Heart left ventricle (tissue), 16 donors: Measurements from ENCODE around the gene BLCAP. TPM values are rescaled to one million over a fixed set of nuclear protein-coding genes. Genes with fewer than 3 reads are reported as not detected.
A peak's percentile ranks its signal among the peaks of the same experiment; 100 is the strongest.

ENCODE experiments used
- ATAC-seq, 4 donors: fragments of 200-7000 bp; cut with Tn5 transposase; one replicate each; pipeline ENCODE4 v1.9.1; 2020 to 2022; ENCODE audit warnings: moderate library complexity in 4 of 4, mild to moderate bottlenecking in 3 of 4, moderate number of reproducible peaks in 1 of 4
- DNase-seq, 5 donors: peaks; one replicate each; pipeline ENCODE4 v3.0.0-alpha.2; 2020
- H3K27ac ChIP-seq, 12 donors: fragments of 200-600 bp; sonication (generic) in 4 of 12; one replicate each; pipeline versions ENCODE4 v1.5.0 to v1.8.0; 2016 to 2022; ENCODE audit warnings: mild to moderate bottlenecking in 2 of 12
- H3K27me3 ChIP-seq, 9 donors: fragments of 200-600 bp; sonication (generic) in 2 of 9; one replicate each; pipeline versions ENCODE4 v1.5.1 to v1.8.0; 2016 to 2022; ENCODE audit warnings: mild to moderate bottlenecking in 3 of 9
- H3K36me3 ChIP-seq, 9 donors: fragments of 200-600 bp; sonication (generic) in 2 of 9; one replicate each; pipeline versions ENCODE4 v1.5.0 to v1.8.0; 2018 to 2022; ENCODE audit warnings: mild to moderate bottlenecking in 2 of 9
- H3K4me1 ChIP-seq, 12 donors: fragments of 200-600 bp; sonication (generic) in 4 of 12; one replicate each; pipeline versions ENCODE4 v1.5.0 to v1.8.0; 2016 to 2022; ENCODE audit warnings: mild to moderate bottlenecking in 3 of 12
- H3K4me3 ChIP-seq, 12 donors: fragments of 200-600 bp; sonication (generic) in 4 of 12; one replicate each; pipeline versions ENCODE4 v1.5.0 to v1.8.0; 2017 to 2022; ENCODE audit warnings: mild to moderate bottlenecking in 9 of 12, moderate library complexity in 4 of 12
- H3K9me3 ChIP-seq, 12 donors: fragments of 200-600 bp; sonication (generic) in 4 of 12; one replicate each; pipeline versions ENCODE4 v1.5.0 to v1.8.0; 2016 to 2022; ENCODE audit warnings: mild to moderate bottlenecking in 1 of 12
- CTCF ChIP-seq, 12 donors: fragments of 200-600 bp; sonication (generic) in 4 of 12; IDR thresholded peaks; one replicate each; pipeline versions ENCODE4 v1.5.0 to v1.8.0; 2018 to 2022; ENCODE audit warnings: antibody characterized with exemption in 12 of 12, mild to moderate bottlenecking in 5 of 12
- POLR2A ChIP-seq, 2 donors: fragments of 450-650 bp; IDR thresholded peaks; one replicate each; pipeline ENCODE4 v1.6.1; 2017; ENCODE audit warnings: antibody characterized with exemption in 2 of 2, mild to moderate bottlenecking in 2 of 2, moderate library complexity in 2 of 2
- WGBS, 4 donors: extraction: QIAGEN DNeasy Blood & Tissue Kit in 2 of 4; methylation state at CpG; one replicate each; pipeline versions ENCODE4 v1.1.5 to v1.1.7; 2013 to 2018; 5-methylcytosine and 5-hydroxymethylcytosine counted together
- intact Hi-C, 10 donors: fragments of 100-400 bp; cut with DNase I; formaldehyde crosslinking; loops; one replicate each; pipeline versions ENCODE4 v1.11.1 to v1.14.2; 2022
- polyA plus RNA-seq, 2 donors: library from polyadenylated mRNA; stranded (reverse); fragments of 200-250 nt; gene quantifications; one replicate each; pipeline ENCODE4 v1.2.3, GENCODE V29; 2013
- total RNA-seq, 9 donors: library from RNA; depleted of rRNA in 2 of 9; stranded (reverse); fragments of >200 nt in 2 of 9; fragmentation: NEBNext Ultra II Directional in 3 of 9; extraction: Animal tissue kit (Norgen Biotek cat#: 25700) in 3 of 9; gene quantifications; one replicate each; pipeline versions ENCODE4 v1.1.0 to v1.2.4, GENCODE V29; 2016 to 2023
- donor health status: ischemic (EF 13 %, LVEDD 7.1; RV severe dilation, severe dysfunction).
- donor health status: healthy with polysubstance abuse.
- donor health status: DM: no; HTN: yes; CAD: no.
- donor health status: DM: no; HTN: no; CAD: no.
- donor health status: ischemic (EF 25% LVEDD 6.9; RV normal size, moderate dysfunction).
- donor health status: ischemic (EF 25% LVEDD 5.7; RV mildly dilated, moderate dysfunction).
- donor health status: healthy.
- donor health status: DM: yes; HTN: yes; CAD: no.
- donor health status: ischemic (EF 35%, LVEDD 5.7; RV mildly dilated, moderate dysfunction).
- donor health status: nonischemic (EF 11% LVEDD 7.7; RV severe dilation, severe dysfunction).
- donor health status: DM: yes; HTN: yes; CAD: no.
- donor health status: PGD.
- donor health status: ischemic (EF 29% LVEDD 5.4; RV normal size, mild dysfunction).
- donor health status: nonischemic (EF 23%, LVEDD 6.1; RV moderate dilation, normal function).

The BLCAP gene
- total and polyA plus RNA-seq, 11 donors: 66.7 to 99.5 (median 81.7) TPM

- Histone ChIP-seq H3K4me1 (peaks cover 3 to 96% (median 74%) of the 10 kb centered on the region in 12 donors), H3K9me3 (no peaks in the 10 kb centered on the region), H3K27ac (peak within 1 kb of the TSS in 2 of 12 donors; percentile 53 to 82), H3K27me3 (no peaks in the 10 kb centered on the region), H3K36me3 (peaks cover 0 to 32% (median 14%) of the 10 kb centered on the region in 9 donors), H3K4me3 (peak within 1 kb of the TSS in 6 of 12 donors; percentile 11 to 29 (median 22))
- intact Hi-C loops: loop anchor here in 1 of 10 donors (10.0 kb wide), 1 partner anchor 116 kb away; no protein-coding TSS in a partner anchor
- WGBS, 4 donors: 70 to 78% (median 74%) methylated on average over 53 to 69 of the region's 69 CpGs
- ATAC-seq (no peak), DNase-seq (no peak)
- TF ChIP-seq POLR2A (IDR thresholded peaks at IDR 0.05) (no peak), CTCF (IDR thresholded peaks at IDR 0.05) (no peak)
Measured at GRCh38 chr20:37521061-37521771, 6.5 kb downstream of the BLCAP start, which contains the start of gene NNAT. NNAT (plus strand) TSS chr20:37521250; CDS start chr20:37521332, 82 bp downstream.

DNA sequence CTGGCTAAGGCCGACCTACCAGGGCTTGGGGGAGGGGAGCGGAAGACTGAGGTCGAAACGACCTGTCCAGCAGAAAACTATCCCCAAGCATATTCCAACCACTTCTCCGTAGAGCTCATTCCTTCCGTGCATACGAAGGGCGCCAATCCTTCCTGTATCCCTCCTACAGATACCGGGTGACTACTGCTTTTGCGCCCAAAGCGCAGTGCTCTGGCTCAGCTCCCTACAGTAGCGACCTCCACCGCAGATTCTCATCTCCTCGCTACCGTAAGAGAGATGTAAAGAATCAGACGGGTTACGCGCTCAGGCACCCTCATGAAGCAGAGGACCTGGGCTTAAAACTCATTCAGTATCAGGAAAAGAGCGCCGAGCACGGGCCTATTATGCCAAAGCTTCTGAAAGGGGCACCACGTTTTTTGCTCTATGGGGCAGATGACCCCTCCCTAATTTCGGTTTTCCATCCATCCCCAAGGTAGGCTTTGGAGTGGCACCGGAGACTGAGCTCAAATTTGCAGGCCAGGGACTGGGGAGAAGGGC is 7.2 kb downstream of the BLCAP start:
- Histone ChIP-seq H3K4me1 (peaks cover 0 to 96% (median 67%) of the 10 kb centered on the region in 12 donors), H3K27ac (peak overlapping the region in 1 of 12 donors; percentile 82), H3K36me3 (peaks cover 0 to 39% (median 19%) of the 10 kb centered on the region in 9 donors), H3K9me3 (no peaks in the 10 kb centered on the region), H3K4me3 (no peak overlapping the region), H3K27me3 (no peaks in the 10 kb centered on the region)
- ATAC-seq: no peak
- intact Hi-C loops: loop anchor here in 1 of 10 donors (10.0 kb wide), 1 partner anchor 116 kb away; no protein-coding TSS in a partner anchor
- no peak for DNase-seq
- 83 to 89% (median 89%) methylated on average over 24 of the region's 24 CpGs for WGBS, 4 donors
- no peak for TF ChIP-seq CTCF (IDR thresholded peaks at IDR 0.05)
- TF ChIP-seq POLR2A (IDR thresholded peaks at IDR 0.05): no peak

DNA sequence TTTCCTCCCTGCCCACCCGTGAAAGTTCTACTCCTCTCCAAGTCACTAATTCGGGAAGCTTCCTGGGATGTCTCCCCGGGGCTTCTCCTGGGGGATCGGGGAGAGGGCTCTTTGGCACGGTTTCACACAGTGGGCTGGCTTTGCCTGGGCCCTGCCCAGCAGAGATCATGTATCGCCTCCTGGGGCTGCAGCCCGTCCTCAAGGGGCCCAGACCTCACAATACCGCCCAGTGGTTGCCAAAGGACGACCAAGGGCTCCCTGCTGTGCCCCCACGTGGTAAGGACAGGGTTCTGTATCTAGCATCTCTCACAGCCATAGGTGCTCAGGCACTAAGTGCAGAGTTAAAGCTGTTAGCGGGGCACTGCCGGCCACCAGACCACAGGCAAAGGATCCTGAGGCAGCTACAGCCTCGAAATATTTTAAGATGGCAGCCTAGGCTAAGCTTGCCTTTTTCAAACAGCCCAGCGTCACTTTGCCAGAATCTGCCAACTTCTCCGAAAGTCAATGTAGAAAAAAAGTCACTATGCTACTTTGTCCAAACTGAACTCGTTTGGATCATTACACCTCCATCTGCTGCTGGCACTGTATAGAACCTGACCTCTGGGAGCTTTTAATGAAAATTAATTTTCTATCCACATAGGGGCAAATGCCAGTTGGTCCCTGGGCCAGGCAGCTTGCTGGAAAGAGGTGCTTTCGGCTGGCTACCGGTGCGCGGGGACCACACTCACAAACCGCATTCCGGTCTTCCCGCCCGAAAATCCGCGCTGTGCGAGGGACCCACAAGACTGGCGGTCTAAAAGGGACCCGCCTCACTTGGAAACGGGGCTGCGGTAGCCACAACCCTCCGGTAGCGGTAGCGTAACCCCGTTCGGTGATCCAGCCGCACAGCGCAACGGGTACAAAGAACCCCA is 7.9 kb downstream of the BLCAP start:
- intact Hi-C loops: loop anchor here in 1 of 10 donors (10.0 kb wide), 1 partner anchor 115 kb away; no protein-coding TSS in a partner anchor

More for the DNA sequence above, 7.9 kb downstream of the BLCAP start:
- DNase-seq: peak in 1 of 5 donors; percentile 35
- Histone ChIP-seq H3K9me3 (no peaks in the 10 kb centered on the region), H3K4me1 (peaks cover 0 to 94% (median 59%) of the 10 kb centered on the region in 12 donors), H3K4me3 (peak overlapping the region in 1 of 12 donors; percentile 7), H3K36me3 (peaks cover 0 to 47% (median 23%) of the 10 kb centered on the region in 9 donors), H3K27ac (peak overlapping the region in 11 of 12 donors; percentile 6 to 82 (median 61)), H3K27me3 (no peaks in the 10 kb centered on the region)
- no peak for TF ChIP-seq POLR2A (IDR thresholded peaks at IDR 0.05)
- no peak for TF ChIP-seq CTCF (IDR thresholded peaks at IDR 0.05)
- peak; percentile 30 to 52 (median 42) for ATAC-seq
- 71 to 74% (median 73%) methylated on average over 38 to 39 of the region's 39 CpGs for WGBS, 4 donors
